GM12878 (cell line): Measurements from ENCODE around the gene MYPN. TPM values are rescaled to one million over a fixed set of nuclear protein-coding genes. Genes with fewer than 3 reads are reported as not detected.

Experiments
- ATAC-seq: fragments of 200-7000 bp; cut with Tn5 transposase; 3 replicates; pipeline ENCODE4 v1.9.1; 2020; ENCODE audit warnings: mild to moderate bottlenecking, moderate library complexity
- BruUV-seq: library from RNA; stranded (reverse); fragments of 400-500 nt; replicated peaks from 2 replicates; lab custom pipeline; 2021; lab: Mats Ljungman, UMichigan
- CTCF ChIA-PET: fragments of 300-600 bp; sonication (Branson Sonifier 250); formaldehyde crosslinking; extraction: SDS; loops from one replicate; lab custom pipeline; 2021; ENCODE audit warnings: inconsistent platforms; lab: Yijun Ruan, JAX
- POLR2A ChIA-PET: fragments of 350-600 bp; formaldehyde crosslinking; extraction: SDS; loops from one replicate; lab custom pipeline; 2021; ENCODE audit warnings: inconsistent platforms; lab: Charles Lee
- RAD21 ChIA-PET: fragments of 300-600 bp; sonication (Branson Sonifier 250); formaldehyde crosslinking; loops from one replicate; lab custom pipeline; 2023; ENCODE audit warnings: antibody characterized with exemption; ENCODE audit not compliant: unreplicated experiment; lab: Charles Lee
- SMC1A ChIA-PET: fragments of 300-600 bp; sonication (Branson Sonifier 250); formaldehyde crosslinking; loops from one replicate; lab custom pipeline; 2023; ENCODE audit not compliant: unreplicated experiment, uncharacterized antibody; lab: Charles Lee
- DNase-seq: peaks from one replicate; pipeline ENCODE4 v3.0.0-alpha.2; 2011; ENCODE audit warnings: low read depth, low spot score
- FAIRE-seq: peaks from 3 replicates; lab custom pipeline; 2011; peaks lifted over from hg19 to GRCh38; lab: Jason Lieb, UNC
- H2AFZ ChIP-seq: 2 replicates; pipeline ENCODE4 v1.6.0; 2011; ENCODE audit warnings: low read depth, low read length, control low read depth; ENCODE audit not compliant: control insufficient read depth
- H3K27ac ChIP-seq: 2 replicates; pipeline ENCODE4 v1.5.1; 2011; ENCODE audit warnings: control low read depth; ENCODE audit not compliant: control insufficient read depth, insufficient read depth
- H3K27me3 ChIP-seq, 2 experiments: replicated peaks in 1 of 2; 2 replicates each; pipeline versions ENCODE4 v1.6.0 to v1.6.1; 2011; ENCODE audit warnings: low read length in 1 of 2; ENCODE audit not compliant: control insufficient read depth in 2 of 2, insufficient read depth in 2 of 2
- H3K36me3 ChIP-seq, 2 experiments: 2 replicates each; pipeline ENCODE4 v1.5.1; 2011; ENCODE audit warnings: low read length in 1 of 2; ENCODE audit not compliant: control insufficient read depth in 2 of 2, insufficient read depth in 2 of 2
- H3K4me1 ChIP-seq: 2 replicates; pipeline ENCODE4 v1.6.1; 2011; ENCODE audit warnings: mild to moderate bottlenecking, low read length, moderate library complexity, mixed read lengths; ENCODE audit not compliant: control insufficient read depth, insufficient read depth
- H3K4me2 ChIP-seq: 2 replicates; pipeline ENCODE4 v1.6.0; 2011; ENCODE audit warnings: control low read depth; ENCODE audit not compliant: control insufficient read depth, insufficient read depth
- H3K4me3 ChIP-seq: fragments of 200-600 bp; sonication (generic); 2 replicates; pipeline ENCODE4 v1.5.1; 2016
- H3K79me2 ChIP-seq: 2 replicates; pipeline ENCODE4 v1.6.0; 2011; ENCODE audit warnings: low read length; ENCODE audit not compliant: control insufficient read depth, insufficient read depth
- H3K9ac ChIP-seq: 2 replicates; pipeline ENCODE4 v1.8.0; 2011; ENCODE audit warnings: low read length, control low read depth, mixed read lengths; ENCODE audit not compliant: control insufficient read depth, insufficient read depth
- H3K9me3 ChIP-seq: replicated peaks from 3 replicates; pipeline ENCODE4 v1.5.1; 2011; ENCODE audit warnings: mild to moderate bottlenecking, low read length; ENCODE audit not compliant: control insufficient read depth, insufficient read depth
- H4K20me1 ChIP-seq: 2 replicates; pipeline ENCODE4 v1.6.0; 2011; ENCODE audit not compliant: control insufficient read depth, insufficient read depth
- MXI1 ChIP-seq: fragments of 150-350 bp; IDR thresholded peaks from 2 replicates; pipeline ENCODE4 v1.6.1; 2011; ENCODE audit warnings: low read depth, mild to moderate bottlenecking, inconsistent platforms, low read length, improper control_type of control experiment
- POLR2AphosphoS2 ChIP-seq: IDR thresholded peaks from 2 replicates; pipeline ENCODE4 v1.6.1; 2011; ENCODE audit warnings: low read depth, mild to moderate bottlenecking, low read length, improper control_type of control experiment, moderate library complexity
- RUNX3 ChIP-seq: IDR thresholded peaks from 2 replicates; pipeline ENCODE4 v1.6.1; 2012; ENCODE audit warnings: low read length, inconsistent platforms
- SMAD5 ChIP-seq: IDR thresholded peaks from 2 replicates; pipeline ENCODE4 v1.6.1; 2016; ENCODE audit warnings: antibody characterized with exemption, low read depth
- USF1 ChIP-seq: IDR thresholded peaks from 2 replicates; pipeline ENCODE4 v1.6.1; 2011; ENCODE audit warnings: borderline replicate concordance, low read depth, mild to moderate bottlenecking, moderate library complexity, mixed read lengths, low read length; ENCODE audit not compliant: insufficient read depth; ENCODE audit errors: extremely low read length
- WGBS: methylation state at CpG from one replicate; pipeline ENCODE4 v1.1.6; 2016; ENCODE audit warnings: low lambda C conversion rate; ENCODE audit not compliant: insufficient replicate concordance, insufficient coverage; ENCODE audit errors: missing lambda C conversion rate; 5-methylcytosine and 5-hydroxymethylcytosine counted together
- in situ Hi-C: fragments of 300-500 bp; cut with MboI; formaldehyde crosslinking; loops from 9 replicates; pipeline ENCODE4 v1.14.3; 2018; ENCODE audit warnings: mixed read lengths
- intact Hi-C: fragments of 100-400 bp; cut with micrococcal nuclease; formaldehyde crosslinking; loops from one replicate; pipeline ENCODE4 v1.14.2; 2022; ENCODE audit not compliant: unreplicated experiment
- polyA plus RNA-seq, 11 experiments: library from polyadenylated mRNA; depleted of rRNA in 4 of 11; unstranded in 6 of 11; stranded (reverse) in 5 of 11; fragments of >200 nt; fragmentation: Nextera tagmentation in 4 of 11; fragmentation: Illumina TruSeq in 1 of 11; extraction: Ambion mirVana in 4 of 11; extraction: Trizol in 1 of 11; gene quantifications; 1 replicate in 1 of 11; 2 replicates in 10 of 11; pipeline versions ENCODE4 v1.2.1 to v1.2.3, GENCODE V29; 2011 to 2016; ENCODE audit warnings: inconsistent platforms in 2 of 11, missing spikeins in 2 of 11, low read depth in 1 of 11
- total RNA-seq, 4 experiments: library from RNA; depleted of rRNA in 3 of 4; stranded (reverse); fragments of >200 nt in 3 of 4; fragmentation: Illumina TruSeq in 1 of 4; extraction: Trizol in 1 of 4; gene quantifications; 2 replicates each; pipeline versions ENCODE4 v1.2.1 to v1.2.3, GENCODE V29; 2013 to 2021
- TF ChIP-seq, protein P1 (sequence below): IDR thresholded peaks from 2 replicates; pipeline ENCODE4 v1.6.1; 2012; ENCODE audit warnings: improper control_type of control experiment, low read depth, low read length; ENCODE audit not compliant: insufficient replicate concordance
- TF ChIP-seq, protein P2 (sequence below): fragments of 450-650 bp; formaldehyde crosslinking; IDR thresholded peaks from 2 replicates; pipeline ENCODE4 v1.5.0; 2022; ENCODE audit warnings: mild to moderate bottlenecking, missing genetic modification characterization

The MYPN gene
- total and polyA plus RNA-seq, 10 of the 15 experiments (the other 5 are each of a cell fraction or from before 2014, with no cell fraction given), result 0.01 to 0.02 TPM; not detected in 8

DNA sequence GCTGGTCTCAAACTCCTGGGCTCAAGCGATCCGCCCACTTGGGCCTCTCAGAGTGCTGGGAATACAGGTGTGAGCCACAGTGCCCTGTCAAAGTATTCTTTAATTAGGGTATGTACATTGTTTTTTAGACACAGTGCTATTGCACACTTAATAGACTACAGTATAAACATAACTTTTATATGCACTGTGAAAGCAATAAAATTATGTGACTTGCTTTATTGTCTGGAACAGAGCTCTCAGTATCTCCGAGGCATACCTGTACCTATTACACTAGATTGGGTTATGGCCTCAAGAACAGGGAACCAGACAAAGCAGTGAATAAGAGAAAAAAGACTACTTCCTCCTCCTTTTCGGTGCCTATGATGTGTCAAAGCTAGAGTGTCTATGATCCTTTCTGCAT lies 109.5 kb downstream of the MYPN start:
- Histone ChIP-seq H3K4me1 (no peaks in the 10 kb centered on the region), H3K9me3 (no peaks in the 10 kb centered on the region), H3K27me3 (no peaks in the 10 kb centered on the region), H2AFZ (no peak overlapping the region), H3K4me3 (no peak overlapping the region), H3K4me2 (no peak overlapping the region), H3K36me3 (no peaks in the 10 kb centered on the region), H3K9ac (no peak overlapping the region), H3K27ac (no peak overlapping the region), H3K79me2 (no peaks in the 10 kb centered on the region), H4K20me1 (no peaks in the 10 kb centered on the region)
- ChIA-PET CTCF (interaction anchor here (1.1 to 1.3 kb wide), 2 partner anchors 83 to 128 kb away, joined by 3 to 4 read pairs; no protein-coding TSS in a partner anchor), RAD21 (interaction anchor here (1.4 kb wide), 1 partner anchor 83 kb away, joined by 4 read pairs; no protein-coding TSS in a partner anchor), SMC1A (no interaction called here), POLR2A (no interaction called here)
- FAIRE-seq (no peak), DNase-seq (no peak), ATAC-seq (no peak)
- BruUV-seq, result no TSS peak
- in situ Hi-C loops, result loop anchor here (5.0 kb wide), 1 partner anchor 79 kb away; no protein-coding TSS in a partner anchor
- TF ChIP-seq SMAD5, result no peak
- 65% methylated on average over 4 of the region's 4 CpGs for WGBS
- intact Hi-C loops, result loop anchor here (10.0 kb wide), 1 partner anchor 686 kb away; the partner anchor contains the start of gene DDX50

GRCh38 chr10:68221196-68221595 lies 111.9 kb downstream of the MYPN start:
- no peak overlapping the region for H3K27ac ChIP-seq
- H3K4me1 ChIP-seq, result no peaks in the 10 kb centered on the region
- no peaks in the 10 kb centered on the region for H3K79me2 ChIP-seq
- ChIA-PET SMC1A (no interaction called here), POLR2A (no interaction called here), CTCF (interaction anchor here (3.9 kb wide), 1 partner anchor 9 kb away, joined by 18 read pairs; no protein-coding TSS in a partner anchor), RAD21 (no interaction called here)
- H3K9ac ChIP-seq, result no peak overlapping the region
- no peaks in the 10 kb centered on the region for H3K27me3 ChIP-seq
- in situ Hi-C loops, result no loop called here
- no peak overlapping the region for H3K4me2 ChIP-seq
- no peak overlapping the region for H2AFZ ChIP-seq
- intact Hi-C loops, result no loop called here
- no peak for ATAC-seq
- BruUV-seq, result no TSS peak
- no peaks in the 10 kb centered on the region for H4K20me1 ChIP-seq
- FAIRE-seq, result no peak
- H3K9me3 ChIP-seq, result no peaks in the 10 kb centered on the region
- no peak overlapping the region for H3K4me3 ChIP-seq
- DNase-seq, result no peak
- no peaks in the 10 kb centered on the region for H3K36me3 ChIP-seq
- TF ChIP-seq, protein P1, sequence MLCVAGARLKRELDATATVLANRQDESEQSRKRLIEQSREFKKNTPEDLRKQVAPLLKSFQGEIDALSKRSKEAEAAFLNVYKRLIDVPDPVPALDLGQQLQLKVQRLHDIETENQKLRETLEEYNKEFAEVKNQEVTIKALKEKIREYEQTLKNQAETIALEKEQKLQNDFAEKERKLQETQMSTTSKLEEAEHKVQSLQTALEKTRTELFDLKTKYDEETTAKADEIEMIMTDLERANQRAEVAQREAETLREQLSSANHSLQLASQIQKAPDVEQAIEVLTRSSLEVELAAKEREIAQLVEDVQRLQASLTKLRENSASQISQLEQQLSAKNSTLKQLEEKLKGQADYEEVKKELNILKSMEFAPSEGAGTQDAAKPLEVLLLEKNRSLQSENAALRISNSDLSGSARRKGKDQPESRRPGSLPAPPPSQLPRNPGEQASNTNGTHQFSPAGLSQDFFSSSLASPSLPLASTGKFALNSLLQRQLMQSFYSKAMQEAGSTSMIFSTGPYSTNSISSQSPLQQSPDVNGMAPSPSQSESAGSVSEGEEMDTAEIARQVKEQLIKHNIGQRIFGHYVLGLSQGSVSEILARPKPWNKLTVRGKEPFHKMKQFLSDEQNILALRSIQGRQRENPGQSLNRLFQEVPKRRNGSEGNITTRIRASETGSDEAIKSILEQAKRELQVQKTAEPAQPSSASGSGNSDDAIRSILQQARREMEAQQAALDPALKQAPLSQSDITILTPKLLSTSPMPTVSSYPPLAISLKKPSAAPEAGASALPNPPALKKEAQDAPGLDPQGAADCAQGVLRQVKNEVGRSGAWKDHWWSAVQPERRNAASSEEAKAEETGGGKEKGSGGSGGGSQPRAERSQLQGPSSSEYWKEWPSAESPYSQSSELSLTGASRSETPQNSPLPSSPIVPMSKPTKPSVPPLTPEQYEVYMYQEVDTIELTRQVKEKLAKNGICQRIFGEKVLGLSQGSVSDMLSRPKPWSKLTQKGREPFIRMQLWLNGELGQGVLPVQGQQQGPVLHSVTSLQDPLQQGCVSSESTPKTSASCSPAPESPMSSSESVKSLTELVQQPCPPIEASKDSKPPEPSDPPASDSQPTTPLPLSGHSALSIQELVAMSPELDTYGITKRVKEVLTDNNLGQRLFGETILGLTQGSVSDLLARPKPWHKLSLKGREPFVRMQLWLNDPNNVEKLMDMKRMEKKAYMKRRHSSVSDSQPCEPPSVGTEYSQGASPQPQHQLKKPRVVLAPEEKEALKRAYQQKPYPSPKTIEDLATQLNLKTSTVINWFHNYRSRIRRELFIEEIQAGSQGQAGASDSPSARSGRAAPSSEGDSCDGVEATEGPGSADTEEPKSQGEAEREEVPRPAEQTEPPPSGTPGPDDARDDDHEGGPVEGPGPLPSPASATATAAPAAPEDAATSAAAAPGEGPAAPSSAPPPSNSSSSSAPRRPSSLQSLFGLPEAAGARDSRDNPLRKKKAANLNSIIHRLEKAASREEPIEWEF, result no peak
- TF ChIP-seq USF1 (no peak), RUNX3 (no peak), MXI1 (no peak), POLR2AphosphoS2 (no peak)
- TF ChIP-seq, protein P2, sequence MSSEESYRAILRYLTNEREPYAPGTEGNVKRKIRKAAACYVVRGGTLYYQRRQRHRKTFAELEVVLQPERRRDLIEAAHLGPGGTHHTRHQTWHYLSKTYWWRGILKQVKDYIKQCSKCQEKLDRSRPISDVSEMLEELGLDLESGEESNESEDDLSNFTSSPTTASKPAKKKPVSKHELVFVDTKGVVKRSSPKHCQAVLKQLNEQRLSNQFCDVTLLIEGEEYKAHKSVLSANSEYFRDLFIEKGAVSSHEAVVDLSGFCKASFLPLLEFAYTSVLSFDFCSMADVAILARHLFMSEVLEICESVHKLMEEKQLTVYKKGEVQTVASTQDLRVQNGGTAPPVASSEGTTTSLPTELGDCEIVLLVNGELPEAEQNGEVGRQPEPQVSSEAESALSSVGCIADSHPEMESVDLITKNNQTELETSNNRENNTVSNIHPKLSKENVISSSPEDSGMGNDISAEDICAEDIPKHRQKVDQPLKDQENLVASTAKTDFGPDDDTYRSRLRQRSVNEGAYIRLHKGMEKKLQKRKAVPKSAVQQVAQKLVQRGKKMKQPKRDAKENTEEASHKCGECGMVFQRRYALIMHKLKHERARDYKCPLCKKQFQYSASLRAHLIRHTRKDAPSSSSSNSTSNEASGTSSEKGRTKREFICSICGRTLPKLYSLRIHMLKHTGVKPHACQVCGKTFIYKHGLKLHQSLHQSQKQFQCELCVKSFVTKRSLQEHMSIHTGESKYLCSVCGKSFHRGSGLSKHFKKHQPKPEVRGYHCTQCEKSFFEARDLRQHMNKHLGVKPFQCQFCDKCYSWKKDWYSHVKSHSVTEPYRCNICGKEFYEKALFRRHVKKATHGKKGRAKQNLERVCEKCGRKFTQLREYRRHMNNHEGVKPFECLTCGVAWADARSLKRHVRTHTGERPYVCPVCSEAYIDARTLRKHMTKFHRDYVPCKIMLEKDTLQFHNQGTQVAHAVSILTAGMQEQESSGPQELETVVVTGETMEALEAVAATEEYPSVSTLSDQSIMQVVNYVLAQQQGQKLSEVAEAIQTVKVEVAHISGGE (CRISPR knock-in tag), result no peak
